Caco-2 (cell line): ENCODE measurements around the gene HASPIN. TPM values are rescaled to one million over a fixed set of nuclear protein-coding genes. Genes with fewer than 3 reads are reported as not detected.

ENCODE experiments used
- BruUV-seq: library from RNA; stranded (reverse); fragments of 400-500 nt; replicated peaks from 2 replicates; lab custom pipeline; 2021; lab: Mats Ljungman, UMichigan
- CTCF ChIA-PET: fragments of 300-600 bp; sonication (Branson Sonifier 250); formaldehyde crosslinking; loops from one replicate; lab custom pipeline; 2022; ENCODE audit warnings: antibody characterized with exemption; lab: Charles Lee
- POLR2A ChIA-PET: fragments of 300-600 bp; sonication (Branson Sonifier 250); formaldehyde crosslinking; loops from one replicate; lab custom pipeline; 2022; ENCODE audit warnings: antibody characterized with exemption; lab: Charles Lee
- DNase-seq, 2 experiments: peaks; one replicate each; pipeline versions ENCODE4 v3.0.0 to v3.0.0-alpha.2; 2020 to 2022
- H3K27me3 ChIP-seq: replicated peaks from 2 replicates; pipeline ENCODE4 v1.6.0; 2011; ENCODE audit warnings: low read length; ENCODE audit not compliant: control insufficient read depth, insufficient read depth
- H3K36me3 ChIP-seq: 2 replicates; pipeline ENCODE4 v1.5.1; 2011; ENCODE audit warnings: low read length; ENCODE audit not compliant: control insufficient read depth, insufficient read depth
- H3K4me1 ChIP-seq: fragments of 250-450 bp; sonication (Bioruptor Pico); 2 replicates; pipeline ENCODE4 v1.5.1; 2020; ENCODE audit warnings: mild to moderate bottlenecking
- H3K4me3 ChIP-seq: 2 replicates; pipeline ENCODE4 v1.5.1; 2011; ENCODE audit warnings: low read depth, mild to moderate bottlenecking, control low read depth, low read length
- H3K9me3 ChIP-seq: fragments of 250-450 bp; sonication (Bioruptor Pico); 2 replicates; pipeline ENCODE4 v1.5.1; 2020; ENCODE audit warnings: mild to moderate bottlenecking, moderate library complexity
- H3K27ac Mint-ChIP-seq: one replicate; pipeline ENCODE4 v1.8.0; 2022; ENCODE audit warnings: mixed read lengths; ENCODE audit not compliant: unreplicated experiment
- H3K27me3 Mint-ChIP-seq: one replicate; pipeline ENCODE4 v1.8.0; 2022; ENCODE audit warnings: mixed read lengths; ENCODE audit not compliant: insufficient read depth, unreplicated experiment
- H3K36me3 Mint-ChIP-seq: one replicate; pipeline ENCODE4 v1.8.0; 2022; ENCODE audit warnings: mild to moderate bottlenecking, mixed read lengths; ENCODE audit not compliant: insufficient read depth, unreplicated experiment
- H3K4me1 Mint-ChIP-seq: one replicate; pipeline ENCODE4 v1.8.0; 2022; ENCODE audit warnings: low read depth, mixed read lengths; ENCODE audit not compliant: unreplicated experiment
- H3K4me3 Mint-ChIP-seq: one replicate; pipeline ENCODE4 v1.8.0; 2022; ENCODE audit warnings: mild to moderate bottlenecking, moderate library complexity, mixed read lengths; ENCODE audit not compliant: unreplicated experiment
- H3K9me3 Mint-ChIP-seq: one replicate; pipeline ENCODE4 v1.8.0; 2022; ENCODE audit warnings: mixed read lengths; ENCODE audit not compliant: unreplicated experiment
- intact Hi-C: fragments of 100-400 bp; cut with micrococcal nuclease; formaldehyde crosslinking; loops from one replicate; pipeline ENCODE4 v1.10.0; 2022; ENCODE audit not compliant: unreplicated experiment
- total RNA-seq: library from RNA; stranded (reverse); gene quantifications from 2 replicates; pipeline ENCODE4 v1.2.3, GENCODE V29; 2022
- TF ChIP-seq, protein P1 (sequence below), 2 experiments: fragments of 200-600 bp in 1 of 2; IDR thresholded peaks; 1 replicate in 1 of 2; 2 replicates in 1 of 2; pipeline versions ENCODE4 v1.5.1 to v1.8.0; 2011 to 2022; ENCODE audit warnings: antibody characterized with exemption in 1 of 2, control low read depth in 1 of 2, inconsistent platforms in 1 of 2, low read depth in 1 of 2, low read length in 1 of 2, mild to moderate bottlenecking in 1 of 2, moderate library complexity in 1 of 2; ENCODE audit not compliant: insufficient read depth in 1 of 2, severe bottlenecking in 1 of 2, unreplicated experiment in 1 of 2

HASPIN gene
- total RNA-seq, 1 experiment from 2014 or later: 9.5 TPM

- H3K27me3 Mint-ChIP-seq: no peaks in the 10 kb centered on the region
- intact Hi-C loops: no loop called here
- Histone ChIP-seq H3K4me3 (no peak overlapping the region), H3K9me3 (no peaks in the 10 kb centered on the region), H3K4me1 (no peaks in the 10 kb centered on the region), H3K36me3 (no peaks in the 10 kb centered on the region), H3K27me3 (no peaks in the 10 kb centered on the region)
- H3K9me3 Mint-ChIP-seq: no peaks in the 10 kb centered on the region
- H3K4me1 Mint-ChIP-seq: no peaks in the 10 kb centered on the region
- ChIA-PET CTCF (no interaction called here), POLR2A (no interaction called here)
- BruUV-seq: no TSS peak
- no peak overlapping the region for H3K27ac Mint-ChIP-seq
- H3K36me3 Mint-ChIP-seq: no peaks in the 10 kb centered on the region
- no peak for DNase-seq
- TF ChIP-seq, protein P1, sequence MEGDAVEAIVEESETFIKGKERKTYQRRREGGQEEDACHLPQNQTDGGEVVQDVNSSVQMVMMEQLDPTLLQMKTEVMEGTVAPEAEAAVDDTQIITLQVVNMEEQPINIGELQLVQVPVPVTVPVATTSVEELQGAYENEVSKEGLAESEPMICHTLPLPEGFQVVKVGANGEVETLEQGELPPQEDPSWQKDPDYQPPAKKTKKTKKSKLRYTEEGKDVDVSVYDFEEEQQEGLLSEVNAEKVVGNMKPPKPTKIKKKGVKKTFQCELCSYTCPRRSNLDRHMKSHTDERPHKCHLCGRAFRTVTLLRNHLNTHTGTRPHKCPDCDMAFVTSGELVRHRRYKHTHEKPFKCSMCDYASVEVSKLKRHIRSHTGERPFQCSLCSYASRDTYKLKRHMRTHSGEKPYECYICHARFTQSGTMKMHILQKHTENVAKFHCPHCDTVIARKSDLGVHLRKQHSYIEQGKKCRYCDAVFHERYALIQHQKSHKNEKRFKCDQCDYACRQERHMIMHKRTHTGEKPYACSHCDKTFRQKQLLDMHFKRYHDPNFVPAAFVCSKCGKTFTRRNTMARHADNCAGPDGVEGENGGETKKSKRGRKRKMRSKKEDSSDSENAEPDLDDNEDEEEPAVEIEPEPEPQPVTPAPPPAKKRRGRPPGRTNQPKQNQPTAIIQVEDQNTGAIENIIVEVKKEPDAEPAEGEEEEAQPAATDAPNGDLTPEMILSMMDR (IDR thresholded peaks at IDR 0.05; ENCODE audit: insufficient read depth in 1 of 2, low read depth in 1 of 2, low read length in 1 of 2, severe bottlenecking in 1 of 2, unreplicated experiment in 1 of 2): no peak
- no peak overlapping the region for H3K4me3 Mint-ChIP-seq
These were observed 31.4 kb upstream of the HASPIN start for GRCh38 chr17:3692346-3692745.

DNA sequence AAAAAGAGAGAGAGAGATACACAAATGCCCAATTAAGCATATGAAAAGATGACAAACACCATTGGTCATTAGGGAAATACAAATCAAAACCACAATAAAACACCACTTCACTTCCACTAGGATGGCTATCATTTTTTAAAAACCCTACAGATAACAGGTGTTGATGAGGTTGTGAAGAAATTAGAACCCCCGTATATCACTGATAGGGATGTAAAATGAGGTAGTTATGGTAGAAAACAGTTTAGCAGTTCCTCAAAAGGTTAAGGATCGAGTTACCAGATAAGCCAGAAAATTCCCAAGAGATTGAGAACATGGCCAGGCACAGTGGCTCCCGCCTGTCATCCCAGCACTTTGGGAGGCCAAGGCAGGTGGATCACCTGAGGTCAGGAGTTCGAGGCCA lies 30.6 kb upstream of the HASPIN start:
- intact Hi-C loops: no loop called here
- no peaks in the 10 kb centered on the region for H3K36me3 ChIP-seq
- H3K4me3 ChIP-seq: no peak overlapping the region
- Mint-ChIP-seq H3K36me3 (no peaks in the 10 kb centered on the region), H3K4me1 (no peaks in the 10 kb centered on the region), H3K27me3 (no peaks in the 10 kb centered on the region), H3K27ac (no peak overlapping the region), H3K9me3 (no peaks in the 10 kb centered on the region), H3K4me3 (no peak overlapping the region)
- no peak for DNase-seq
- H3K4me1 ChIP-seq: no peaks in the 10 kb centered on the region
- POLR2A ChIA-PET: no interaction called here
- CTCF ChIA-PET: no interaction called here
- no peaks in the 10 kb centered on the region for H3K27me3 ChIP-seq
- no TSS peak for BruUV-seq
- no peaks in the 10 kb centered on the region for H3K9me3 ChIP-seq
- TF ChIP-seq, protein P1 (IDR thresholded peaks at IDR 0.05; ENCODE audit: insufficient read depth in 1 of 2, low read depth in 1 of 2, low read length in 1 of 2, severe bottlenecking in 1 of 2, unreplicated experiment in 1 of 2): no peak

- no peaks in the 10 kb centered on the region for H3K9me3 ChIP-seq
- ChIA-PET CTCF (no interaction called here), POLR2A (no interaction called here)
- no TSS peak for BruUV-seq
- Mint-ChIP-seq H3K9me3 (no peaks in the 10 kb centered on the region), H3K27ac (no peak overlapping the region), H3K36me3 (no peaks in the 10 kb centered on the region), H3K4me3 (no peak overlapping the region), H3K4me1 (no peaks in the 10 kb centered on the region), H3K27me3 (no peaks in the 10 kb centered on the region)
- intact Hi-C loops: no loop called here
- no peak for DNase-seq
- no peaks in the 10 kb centered on the region for H3K4me1 ChIP-seq
- TF ChIP-seq, protein P1 (IDR thresholded peaks at IDR 0.05; ENCODE audit: insufficient read depth in 1 of 2, low read depth in 1 of 2, low read length in 1 of 2, severe bottlenecking in 1 of 2, unreplicated experiment in 1 of 2): no peak
- no peak overlapping the region for H3K4me3 ChIP-seq
- no peaks in the 10 kb centered on the region for H3K36me3 ChIP-seq
- H3K27me3 ChIP-seq: no peaks in the 10 kb centered on the region
These were observed 29.9 kb upstream of the HASPIN start for GRCh38 chr17:3693829-3694231.
